Activated gamma-delta T cell treated with Interleukin-2 at 50 U/mL for 16 hours (primary cell): ENCODE measurements around the gene CLIC3.

ENCODE experiments used
- DNase-seq: peaks from one replicate; pipeline ENCODE4 v3.0.0-alpha.2; 2020

CLIC3 gene

GRCh38 chr9:137030538-137031527, 34.5 kb upstream of the CLIC3 start:
- peak; percentile 57 for DNase-seq

- DNase-seq, result no peak
Observed at GRCh38 chr9:137030006-137030405, 33.6 kb upstream of the CLIC3 start.

- DNase-seq, result peak; percentile 70
Observed at GRCh38 chr9:137029058-137029936, 32.9 kb upstream of the CLIC3 start.

- DNase-seq, result peak; percentile 60
Observed at GRCh38 chr9:137028263-137029057, 32.1 kb upstream of the CLIC3 start.

- DNase-seq, result no peak
Observed at GRCh38 chr9:137027369-137028262, 31.2 kb upstream of the CLIC3 start, which contains the start of gene ABCA2. ABCA2 (minus strand) TSS chr9:137028237; CDS start chr9:137028140, 97 bp downstream.

GRCh38 chr9:137026828-137027227, 30.5 kb upstream of the CLIC3 start:
- DNase-seq, result no peak

GRCh38 chr9:137026384-137026783, 30.0 kb upstream of the CLIC3 start:
- no peak for DNase-seq

GRCh38 chr9:137025517-137025966, 29.2 kb upstream of the CLIC3 start:
- DNase-seq, result no peak

- no peak for DNase-seq
Observed at GRCh38 chr9:137023583-137023991, 27.2 kb upstream of the CLIC3 start.

GRCh38 chr9:137023157-137023556, 26.8 kb upstream of the CLIC3 start:
- no peak for DNase-seq

GRCh38 chr9:137022662-137023008, 26.3 kb upstream of the CLIC3 start:
- no peak for DNase-seq

GRCh38 chr9:137021979-137022661, 25.8 kb upstream of the CLIC3 start:
- DNase-seq, result peak; percentile 56

GRCh38 chr9:137021568-137021978, 25.2 kb upstream of the CLIC3 start:
- DNase-seq, result no peak

- DNase-seq, result no peak
Observed at GRCh38 chr9:137020771-137021567, 24.6 kb upstream of the CLIC3 start.

GRCh38 chr9:137019891-137020683, 23.7 kb upstream of the CLIC3 start:
- DNase-seq, result no peak

- DNase-seq, result no peak
Observed at GRCh38 chr9:137018761-137019559, 22.6 kb upstream of the CLIC3 start.

- DNase-seq, result no peak
Observed at GRCh38 chr9:137017791-137018497, 21.6 kb upstream of the CLIC3 start.

- no peak for DNase-seq
Observed at GRCh38 chr9:137017071-137017470, 20.7 kb upstream of the CLIC3 start.
